Transverse colon (tissue), 4 donors: ENCODE data around the gene ALK. TPM values are rescaled to one million over a fixed set of nuclear protein-coding genes. Genes with fewer than 3 reads are reported as not detected.

Source experiments
- DNase-seq: peaks from one replicate; pipeline ENCODE4 v3.0.0-alpha.2; 2019
- H3K27ac ChIP-seq, 4 donors: fragments of 200-600 bp; sonication (generic); 2 replicates each; pipeline ENCODE4 v1.5.1; 2016 to 2018; ENCODE audit warnings: inconsistent platforms in 4 of 4
- H3K27me3 ChIP-seq: fragments of 200-600 bp; sonication (generic); 2 replicates; pipeline ENCODE4 v1.5.1; 2017; ENCODE audit warnings: inconsistent platforms
- H3K36me3 ChIP-seq, 4 donors: fragments of 200-600 bp; sonication (generic); 2 replicates each; pipeline ENCODE4 v1.5.1; 2017 to 2019; ENCODE audit warnings: inconsistent platforms in 4 of 4
- H3K4me1 ChIP-seq, 4 donors: fragments of 200-600 bp; sonication (generic); 2 replicates each; pipeline ENCODE4 v1.5.1; 2017 to 2020; ENCODE audit warnings: inconsistent platforms in 4 of 4
- H3K4me3 ChIP-seq, 4 donors: fragments of 200-600 bp; sonication (generic); 1 replicate in 1 of 4; 2 replicates in 3 of 4; pipeline versions ENCODE4 v1.5.1 to v1.6.1; 2017 to 2019; ENCODE audit warnings: inconsistent platforms in 4 of 4
- H3K9me3 ChIP-seq, 2 donors: fragments of 200-600 bp; sonication (generic); 2 replicates each; pipeline ENCODE4 v1.5.1; 2017 to 2019; ENCODE audit warnings: inconsistent platforms in 2 of 2
- EP300 ChIP-seq: sonication (generic); formaldehyde crosslinking; IDR thresholded peaks from one replicate; pipeline ENCODE4 v1.6.1; 2017; ENCODE audit warnings: antibody characterized with exemption, low read depth
- POLR2A ChIP-seq: fragments of 450-650 bp; IDR thresholded peaks from one replicate; pipeline ENCODE4 v1.6.1; 2016; ENCODE audit warnings: antibody characterized with exemption, mild to moderate bottlenecking, moderate library complexity
- POLR2AphosphoS5 ChIP-seq, 3 donors: sonication (generic); formaldehyde crosslinking; IDR thresholded peaks; one replicate each; pipeline ENCODE4 v1.6.1; 2016; ENCODE audit warnings: antibody characterized with exemption in 3 of 3
- WGBS, 2 donors: methylation state at CpG; one replicate each; pipeline ENCODE4 v1.1.5; 2018; ENCODE audit warnings: low coverage in 1 of 2; 5-methylcytosine and 5-hydroxymethylcytosine counted together
- in situ Hi-C, 4 donors: fragments of 200-750 bp; cut with MboI; loops; one replicate each; pipeline versions ENCODE4 v1.15.0 to v1.15.1; 2017; ENCODE audit warnings: low sequenced_read_pairs in 3 of 4, low pct_ligation_motif_present in 1 of 4, low pct_unique_long_range_greater_than_20kb in 1 of 4
- intact Hi-C: fragments of 100-400 bp; cut with DNase I; formaldehyde crosslinking; loops from one replicate; pipeline ENCODE4 v1.15.1; 2023; ENCODE audit warnings: low total_unique reads
- total RNA-seq, 4 donors: library from RNA; depleted of rRNA; stranded (reverse); fragments of >200 nt; gene quantifications; one replicate each; pipeline ENCODE4 v1.1.0, GENCODE V29; 2016
- TF ChIP-seq, protein P1 (sequence below), 5 experiments: fragments of 200-600 bp in 3 of 5; fragments of 450-650 bp in 2 of 5; sonication (generic) in 3 of 5; IDR thresholded peaks; 1 replicate in 2 of 5; 2 replicates in 3 of 5; pipeline ENCODE4 v1.5.1; 2016 to 2017; ENCODE audit warnings: antibody characterized with exemption in 5 of 5, inconsistent platforms in 3 of 5, mild to moderate bottlenecking in 2 of 5, moderate library complexity in 1 of 5

The ALK gene
- total RNA-seq, 4 donors from 2014 or later, result 0.32 to 0.82 TPM; not detected in 2

DNA sequence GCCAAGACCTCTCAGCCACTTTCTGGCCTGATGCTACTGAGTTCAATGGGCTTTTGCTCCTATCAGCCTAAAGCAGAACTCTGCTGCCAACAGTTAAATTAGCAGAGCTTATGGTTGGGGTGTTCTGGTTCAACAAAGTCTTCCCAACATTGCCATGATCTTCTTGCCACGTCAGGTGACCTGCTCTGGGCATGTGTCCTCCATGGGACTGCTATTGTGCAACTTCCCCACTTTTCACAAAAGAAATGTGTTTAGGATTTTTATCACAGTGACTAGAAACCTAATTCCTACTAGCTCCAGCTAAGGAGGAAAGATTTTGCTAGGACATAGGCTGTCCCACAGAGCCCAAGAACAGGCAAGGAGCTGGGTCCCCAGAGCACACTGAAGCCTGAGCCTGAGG lies 56.4 kb downstream of the ALK start:
- TF ChIP-seq POLR2AphosphoS5 (IDR thresholded peaks at IDR 0.05) (no peak), EP300 (no peak), POLR2A (no peak)
- TF ChIP-seq, protein P1, sequence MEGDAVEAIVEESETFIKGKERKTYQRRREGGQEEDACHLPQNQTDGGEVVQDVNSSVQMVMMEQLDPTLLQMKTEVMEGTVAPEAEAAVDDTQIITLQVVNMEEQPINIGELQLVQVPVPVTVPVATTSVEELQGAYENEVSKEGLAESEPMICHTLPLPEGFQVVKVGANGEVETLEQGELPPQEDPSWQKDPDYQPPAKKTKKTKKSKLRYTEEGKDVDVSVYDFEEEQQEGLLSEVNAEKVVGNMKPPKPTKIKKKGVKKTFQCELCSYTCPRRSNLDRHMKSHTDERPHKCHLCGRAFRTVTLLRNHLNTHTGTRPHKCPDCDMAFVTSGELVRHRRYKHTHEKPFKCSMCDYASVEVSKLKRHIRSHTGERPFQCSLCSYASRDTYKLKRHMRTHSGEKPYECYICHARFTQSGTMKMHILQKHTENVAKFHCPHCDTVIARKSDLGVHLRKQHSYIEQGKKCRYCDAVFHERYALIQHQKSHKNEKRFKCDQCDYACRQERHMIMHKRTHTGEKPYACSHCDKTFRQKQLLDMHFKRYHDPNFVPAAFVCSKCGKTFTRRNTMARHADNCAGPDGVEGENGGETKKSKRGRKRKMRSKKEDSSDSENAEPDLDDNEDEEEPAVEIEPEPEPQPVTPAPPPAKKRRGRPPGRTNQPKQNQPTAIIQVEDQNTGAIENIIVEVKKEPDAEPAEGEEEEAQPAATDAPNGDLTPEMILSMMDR (IDR thresholded peaks at IDR 0.05), result no peak
- H3K9me3 ChIP-seq, result no peaks in the 10 kb centered on the region
- in situ Hi-C loops (no loop called here), intact Hi-C loops (no loop called here)
- no peak overlapping the region for H3K27ac ChIP-seq
- no peaks in the 10 kb centered on the region for H3K27me3 ChIP-seq
- H3K4me1 ChIP-seq, result no peaks in the 10 kb centered on the region
- H3K36me3 ChIP-seq, result no peaks in the 10 kb centered on the region
- no peak overlapping the region for H3K4me3 ChIP-seq
- DNase-seq, result no peak
- 27% methylated on average over 1 of the region's 1 CpG; no CpG with 5 or more reads in 1 of the 2 donors for WGBS, 2 donors

DNA sequence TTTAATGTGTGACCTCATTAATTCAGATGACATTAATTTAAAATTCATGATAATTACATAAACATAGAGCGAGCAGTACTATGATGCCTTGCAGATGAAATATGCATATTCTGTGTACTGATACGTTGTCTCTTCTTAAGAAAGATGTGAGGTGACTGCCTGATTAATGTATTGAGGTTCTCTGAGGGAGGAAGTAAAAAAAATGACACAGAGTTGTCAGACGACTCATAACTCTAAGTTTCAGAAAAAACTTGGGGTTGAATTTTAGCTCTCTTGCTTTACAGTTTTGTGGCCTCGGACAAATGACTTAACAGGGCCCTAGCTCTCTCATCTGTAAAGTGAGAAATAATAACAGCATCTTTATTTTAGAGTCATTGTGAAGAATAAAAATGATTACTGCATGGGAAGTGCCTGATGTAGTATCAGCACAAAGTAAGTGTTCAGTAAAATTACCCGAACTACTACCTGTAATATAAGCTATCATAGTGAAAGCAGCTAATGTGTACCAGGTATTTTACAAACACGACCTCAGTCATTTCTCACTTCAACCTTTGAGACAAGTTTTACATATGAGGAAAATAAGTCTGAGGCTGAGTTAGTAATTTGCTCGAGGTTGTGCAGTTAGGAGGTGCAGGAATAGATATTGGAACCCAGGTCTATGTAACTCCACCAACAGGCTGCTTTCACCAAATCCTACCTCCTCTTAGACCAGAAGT lies 65.3 kb downstream of the ALK start:
- Histone ChIP-seq H3K36me3 (no peaks in the 10 kb centered on the region), H3K4me1 (no peaks in the 10 kb centered on the region), H3K9me3 (no peaks in the 10 kb centered on the region), H3K4me3 (no peak overlapping the region), H3K27me3 (no peaks in the 10 kb centered on the region), H3K27ac (no peak overlapping the region)
- WGBS, 2 donors, result 66 to 68% methylated on average over 7 of the region's 7 CpGs
- in situ Hi-C loops, result no loop called here
- no peak for DNase-seq
- TF ChIP-seq, protein P1 (IDR thresholded peaks at IDR 0.05), result no peak
- intact Hi-C loops, result no loop called here

DNA sequence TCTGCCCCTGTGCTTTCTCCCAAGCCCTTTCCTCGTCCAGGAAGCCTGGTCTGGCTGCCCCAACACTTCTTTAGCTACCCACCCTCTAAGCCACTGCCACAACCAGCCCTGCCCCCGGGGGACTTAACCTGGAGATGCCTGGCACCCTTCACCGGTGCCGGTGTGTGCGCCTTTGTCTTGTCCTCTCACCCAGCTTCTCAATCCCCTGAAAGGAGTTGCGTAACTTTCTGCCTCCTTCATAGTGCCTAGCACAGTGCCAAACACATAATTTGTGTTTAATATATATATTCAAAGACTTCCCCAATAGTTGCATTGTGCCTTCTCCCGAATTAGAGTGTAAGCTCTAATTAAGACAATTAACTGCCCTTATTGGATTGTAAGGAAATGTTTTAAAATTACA lies 70.6 kb downstream of the ALK start:
- DNase-seq, result no peak
- in situ Hi-C loops, result no loop called here
- no peaks in the 10 kb centered on the region for H3K4me1 ChIP-seq
- H3K9me3 ChIP-seq, result no peaks in the 10 kb centered on the region
- 77 to 88% methylated on average over 3 to 7 of the region's 7 CpGs for WGBS, 2 donors
- H3K36me3 ChIP-seq, result no peaks in the 10 kb centered on the region
- H3K4me3 ChIP-seq, result no peak overlapping the region
- intact Hi-C loops, result no loop called here
- no peak overlapping the region for H3K27ac ChIP-seq
- no peak for TF ChIP-seq POLR2A
- TF ChIP-seq EP300, result no peak
- TF ChIP-seq, protein P1 (IDR thresholded peaks at IDR 0.05), result no peak
- H3K27me3 ChIP-seq, result no peaks in the 10 kb centered on the region

DNA sequence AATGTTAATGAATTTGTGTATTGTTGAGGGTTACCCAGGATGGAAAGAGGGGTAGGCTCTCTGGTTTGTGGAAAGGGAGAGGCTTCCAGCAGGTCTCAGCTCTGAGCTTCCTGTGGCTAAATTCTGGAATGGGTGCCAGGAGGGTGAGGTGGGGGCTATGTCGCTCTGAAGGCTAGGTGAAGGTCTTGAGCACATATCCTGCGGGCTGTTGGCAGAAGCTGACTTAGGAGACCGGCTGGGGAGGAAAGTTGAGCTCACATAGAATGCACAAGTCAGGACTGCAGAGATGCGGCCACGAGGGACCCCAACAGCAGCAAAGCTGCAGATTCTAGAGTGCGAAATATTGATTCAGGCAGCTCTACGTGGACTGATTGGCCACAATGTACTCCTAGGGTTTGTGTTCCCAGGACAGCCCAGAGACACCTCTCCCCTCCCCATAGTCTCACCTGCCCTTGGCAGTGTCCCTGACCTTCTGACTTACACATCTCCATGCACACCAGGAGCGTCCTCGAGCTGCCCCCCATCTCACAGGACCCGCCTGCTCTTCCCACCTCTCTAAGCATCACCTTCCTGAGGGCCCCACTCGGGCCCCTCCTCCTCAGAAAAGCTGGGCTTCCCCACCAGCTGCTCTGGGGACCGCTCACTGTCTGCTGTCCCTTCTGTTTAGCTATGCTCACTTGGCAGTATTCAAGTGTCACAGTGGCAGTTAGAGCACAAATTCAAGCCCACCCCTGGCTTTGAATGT lies 72.6 kb downstream of the ALK start:
- Histone ChIP-seq H3K9me3 (no peaks in the 10 kb centered on the region), H3K36me3 (no peaks in the 10 kb centered on the region), H3K27ac (no peak overlapping the region), H3K27me3 (no peaks in the 10 kb centered on the region), H3K4me1 (no peaks in the 10 kb centered on the region), H3K4me3 (no peak overlapping the region)
- intact Hi-C loops (no loop called here), in situ Hi-C loops (loop anchor here (25.0 kb wide), 2 partner anchors 536 to 886 kb away; no protein-coding TSS in a partner anchor)
- TF ChIP-seq POLR2AphosphoS5 (IDR thresholded peaks at IDR 0.05) (no peak), POLR2A (no peak), EP300 (no peak)
- TF ChIP-seq, protein P1 (IDR thresholded peaks at IDR 0.05), result no peak
- no peak for DNase-seq
- 62% methylated on average over 12 of the region's 12 CpGs; no CpG with 5 or more reads in 1 of the 2 donors for WGBS, 2 donors
